HepG2 (cell line): ENCODE measurements around the gene KTI12. TPM values are rescaled to one million over a fixed set of nuclear protein-coding genes. Genes with fewer than 3 reads are reported as not detected.

Source experiments
- ATM ChIP-seq: fragments of 450-650 bp; IDR thresholded peaks from 2 replicates; pipeline ENCODE4 v1.7.1; 2017; ENCODE audit warnings: mild to moderate bottlenecking, borderline replicate concordance
- BHLHE40 ChIP-seq: IDR thresholded peaks from 2 replicates; pipeline ENCODE4 v1.6.1; 2011; ENCODE audit warnings: low read length, improper control_type of control experiment
- FOSL2 ChIP-seq: sonication (generic); formaldehyde crosslinking; IDR thresholded peaks from 2 replicates; pipeline ENCODE4 v1.4.0; 2020; ENCODE audit warnings: missing genetic modification reagents
- GABPB1 ChIP-seq: IDR thresholded peaks from 2 replicates; pipeline ENCODE4 v1.6.1; 2016; ENCODE audit warnings: mild to moderate bottlenecking, missing genetic modification reagents, moderate library complexity, missing compliant biosample characterization
- HMG20A ChIP-seq: IDR thresholded peaks from 2 replicates; pipeline ENCODE4 v1.6.1; 2016; ENCODE audit warnings: borderline replicate concordance
- KLF15 ChIP-seq: sonication (generic); formaldehyde crosslinking; IDR thresholded peaks from 2 replicates; pipeline ENCODE4 v1.8.1; 2023; ENCODE audit warnings: borderline replicate concordance, mild to moderate bottlenecking, inconsistent platforms, missing genetic modification reagents, mixed read lengths
- KMT2B ChIP-seq: IDR thresholded peaks from 2 replicates; pipeline ENCODE4 v1.6.1; 2016; ENCODE audit warnings: missing genetic modification reagents, missing compliant biosample characterization
- MTA3 ChIP-seq: sonication (generic); formaldehyde crosslinking; IDR thresholded peaks from 2 replicates; pipeline ENCODE4 v1.4.0; 2020; ENCODE audit warnings: missing genetic modification reagents
- MTF2 ChIP-seq: sonication (generic); formaldehyde crosslinking; IDR thresholded peaks from 2 replicates; pipeline ENCODE4 v1.5.0; 2020; ENCODE audit warnings: missing genetic modification reagents, borderline replicate concordance
- NKX3-1 ChIP-seq: sonication (generic); formaldehyde crosslinking; IDR thresholded peaks from 2 replicates; pipeline ENCODE4 v1.5.0; 2020; ENCODE audit warnings: missing genetic modification reagents
- POLR2AphosphoS2 ChIP-seq: IDR thresholded peaks from 2 replicates; pipeline ENCODE4 v1.6.1; 2011; ENCODE audit warnings: low read depth, low read length, improper control_type of control experiment
- POLR2G ChIP-seq: fragments of 200-400 bp; formaldehyde crosslinking; IDR thresholded peaks from 2 replicates; pipeline ENCODE4 v1.6.1; 2018; ENCODE audit warnings: mild to moderate bottlenecking, low read depth, low read length, moderate library complexity
- RBAK ChIP-seq: sonication (generic); formaldehyde crosslinking; IDR thresholded peaks from 2 replicates; pipeline ENCODE4 v1.5.1; 2020; ENCODE audit warnings: mild to moderate bottlenecking, missing genetic modification reagents
- SETDB1 ChIP-seq: sonication (generic); formaldehyde crosslinking; IDR thresholded peaks from 2 replicates; pipeline ENCODE4 v1.5.1; 2020; ENCODE audit warnings: missing genetic modification reagents, mild to moderate bottlenecking, borderline replicate concordance
- SOX6 ChIP-seq, 2 experiments: fragments of 450-650 bp in 1 of 2; sonication (generic) in 1 of 2; formaldehyde crosslinking in 1 of 2; IDR thresholded peaks; 2 replicates each; pipeline versions ENCODE4 v1.4.0 to v1.6.1; 2017 to 2020; ENCODE audit warnings: antibody characterized with exemption in 1 of 2, mild to moderate bottlenecking in 1 of 2, missing genetic modification reagents in 1 of 2
- SP4 ChIP-seq: sonication (generic); formaldehyde crosslinking; IDR thresholded peaks from 2 replicates; pipeline ENCODE4 v1.8.1; 2023; ENCODE audit warnings: mild to moderate bottlenecking, missing genetic modification reagents
- TARDBP ChIP-seq: sonication (generic); formaldehyde crosslinking; IDR thresholded peaks from 2 replicates; pipeline ENCODE4 v1.8.0; 2022; ENCODE audit warnings: mild to moderate bottlenecking, missing genetic modification reagents
- ZBTB1 ChIP-seq: sonication (generic); formaldehyde crosslinking; IDR thresholded peaks from 2 replicates; pipeline ENCODE4 v1.4.0; 2020; ENCODE audit warnings: missing genetic modification reagents, borderline replicate concordance
- ZBTB37 ChIP-seq: sonication (generic); formaldehyde crosslinking; IDR thresholded peaks from 2 replicates; pipeline ENCODE4 v1.4.0; 2020; ENCODE audit warnings: mild to moderate bottlenecking, missing genetic modification reagents
- ZFP41 ChIP-seq: sonication (generic); formaldehyde crosslinking; IDR thresholded peaks from 2 replicates; pipeline ENCODE4 v1.4.0; 2020; ENCODE audit warnings: mild to moderate bottlenecking, missing genetic modification reagents, borderline replicate concordance
- ZFP62 ChIP-seq: sonication (generic); formaldehyde crosslinking; IDR thresholded peaks from 2 replicates; pipeline ENCODE4 v1.4.0; 2020; ENCODE audit warnings: missing genetic modification reagents
- ZFP82 ChIP-seq: sonication (generic); formaldehyde crosslinking; IDR thresholded peaks from 2 replicates; pipeline ENCODE4 v1.5.1; 2020; ENCODE audit warnings: mild to moderate bottlenecking, missing genetic modification reagents, borderline replicate concordance
- ZNF24 ChIP-seq: fragments of 450-650 bp; IDR thresholded peaks from 2 replicates; pipeline ENCODE4 v1.6.1; 2017; ENCODE audit warnings: antibody characterized with exemption, mild to moderate bottlenecking
- ZNF382 ChIP-seq: sonication (generic); formaldehyde crosslinking; IDR thresholded peaks from 2 replicates; pipeline ENCODE4 v1.5.0; 2020; ENCODE audit warnings: missing genetic modification reagents, mild to moderate bottlenecking, borderline replicate concordance
- ZNF550 ChIP-seq: sonication (generic); formaldehyde crosslinking; IDR thresholded peaks from 2 replicates; pipeline ENCODE4 v1.4.0; 2020; ENCODE audit warnings: mild to moderate bottlenecking, missing genetic modification reagents, borderline replicate concordance
- polyA plus RNA-seq, 8 experiments: library from polyadenylated mRNA; depleted of rRNA in 3 of 8; stranded (reverse) in 7 of 8; unstranded in 1 of 8; fragments of >200 nt; fragmentation: Illumina TruSeq in 4 of 8; extraction: Trizol in 4 of 8; gene quantifications; 2 replicates each; pipeline versions ENCODE4 v1.2.1 to v1.2.3, GENCODE V29; 2011 to 2016; ENCODE audit warnings: low read depth in 4 of 8, missing spikeins in 1 of 8, mixed read lengths in 1 of 8; ENCODE audit not compliant: insufficient read depth in 1 of 8
- total RNA-seq, 5 experiments: library from RNA; depleted of rRNA; stranded (reverse); fragments of >200 nt; fragmentation: Illumina TruSeq; extraction: Trizol; gene quantifications; 2 replicates each; pipeline ENCODE4 v1.2.3, GENCODE V29; 2016; ENCODE audit warnings: low read depth in 1 of 5
- TF ChIP-seq, protein P1 (sequence below): sonication (generic); formaldehyde crosslinking; IDR thresholded peaks from 2 replicates; pipeline ENCODE4 v1.4.0; 2020; ENCODE audit warnings: mild to moderate bottlenecking, low read depth, missing genetic modification reagents

Gene KTI12
- total and polyA plus RNA-seq, 2 of the 13 experiments (the other 11 are each of a cell fraction or from before 2014, with no cell fraction given): 7.4 to 10.2 TPM

GRCh38 chr1:52056163-52056936 lies 22.7 kb upstream of the KTI12 start, which contains the start of gene BTF3L4 (continued):
- TF ChIP-seq KLF15 (CRISPR knock-in tag) (no peak), BHLHE40 (no peak), TARDBP (CRISPR knock-in tag) (peak; percentile 49; the same call in 1 of the 2 replicates), POLR2G (peak; percentile 65; the same call in 1 of the 2 replicates), FOSL2 (no peak; the same call in 1 of the 2 replicates), MTF2 (no peak), ZFP62 (CRISPR knock-in tag) (no peak), SP4 (CRISPR knock-in tag) (peak; percentile 50), NKX3-1 (no peak; the same call in 1 of the 2 replicates), POLR2AphosphoS2 (no peak), HMG20A (no peak; the same call in 1 of the 2 replicates), ZNF382 (CRISPR knock-in tag) (no peak), ZBTB37 (CRISPR knock-in tag) (no peak), GABPB1 (CRISPR knock-in tag) (peak; percentile 91), RBAK (CRISPR knock-in tag) (no peak), KMT2B (CRISPR knock-in tag) (peak; percentile 36), ZFP41 (CRISPR knock-in tag) (peak; percentile 81; the same call in 1 of the 2 replicates), MTA3 (CRISPR knock-in tag) (no peak), ZNF550 (peak; percentile 84), ZNF24 (no peak), SETDB1 (CRISPR knock-in tag) (no peak), ZBTB1 (no peak), ATM (no peak), ZFP82 (CRISPR knock-in tag) (no peak), SOX6 (IDR thresholded peaks at IDR 0.05) (no peak), SOX6 (CRISPR knock-in tag; IDR thresholded peaks at IDR 0.05) (no peak)
- TF ChIP-seq, protein P1, sequence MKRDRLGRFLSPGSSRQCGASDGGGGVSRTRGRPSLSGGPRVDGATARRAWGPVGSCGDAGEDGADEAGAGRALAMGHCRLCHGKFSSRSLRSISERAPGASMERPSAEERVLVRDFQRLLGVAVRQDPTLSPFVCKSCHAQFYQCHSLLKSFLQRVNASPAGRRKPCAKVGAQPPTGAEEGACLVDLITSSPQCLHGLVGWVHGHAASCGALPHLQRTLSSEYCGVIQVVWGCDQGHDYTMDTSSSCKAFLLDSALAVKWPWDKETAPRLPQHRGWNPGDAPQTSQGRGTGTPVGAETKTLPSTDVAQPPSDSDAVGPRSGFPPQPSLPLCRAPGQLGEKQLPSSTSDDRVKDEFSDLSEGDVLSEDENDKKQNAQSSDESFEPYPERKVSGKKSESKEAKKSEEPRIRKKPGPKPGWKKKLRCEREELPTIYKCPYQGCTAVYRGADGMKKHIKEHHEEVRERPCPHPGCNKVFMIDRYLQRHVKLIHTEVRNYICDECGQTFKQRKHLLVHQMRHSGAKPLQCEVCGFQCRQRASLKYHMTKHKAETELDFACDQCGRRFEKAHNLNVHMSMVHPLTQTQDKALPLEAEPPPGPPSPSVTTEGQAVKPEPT: no peak; the same call in 1 of the 2 replicates
